HG03521 (cell line): ENCODE results near the gene CYP3A7.
"Not testable (repeated sequence)": the region's sequence is repeated elsewhere in the genome, so short reads cannot be mapped to it uniquely, and the experiment has no call there.

ENCODE experiments used
- ATAC-seq: cut with Tn5 transposase; IDR thresholded peaks from one replicate; pipeline ENCODE4 v1.9.1; 2021; ENCODE audit warnings: mild to moderate bottlenecking, moderate library complexity; ENCODE audit not compliant: unreplicated experiment

CYP3A7 gene

GRCh38 chr7:99734987-99735386 is at the start of gene CYP3A7:
Gene CYP3A7 (minus strand): TSS chr7:99735196. CDS start chr7:99735093, 103 bp downstream.
- ATAC-seq: no peak

GRCh38 chr7:99784007-99784406 is 49.0 kb upstream of the CYP3A7 start, which contains the start of gene CYP3A4:
Gene CYP3A4 (minus strand): TSS chr7:99784184. CDS start chr7:99784081, 103 bp downstream.
- no peak for ATAC-seq

- no peak for ATAC-seq
These were observed 47.3 kb upstream of the CYP3A7 start for GRCh38 chr7:99782012-99782953.

- ATAC-seq: no peak
These were observed 45.6 kb upstream of the CYP3A7 start for GRCh38 chr7:99780588-99780987.

- ATAC-seq: no peak
These were observed 45.0 kb upstream of the CYP3A7 start for GRCh38 chr7:99779949-99780348.

GRCh38 chr7:99778880-99779279 is 43.9 kb upstream of the CYP3A7 start:
- ATAC-seq: no peak

GRCh38 chr7:99773395-99773794 is 38.4 kb upstream of the CYP3A7 start:
- ATAC-seq: not testable (repeated sequence)

GRCh38 chr7:99772565-99772964 is 37.6 kb upstream of the CYP3A7 start:
- no peak for ATAC-seq

- not testable (repeated sequence) for ATAC-seq
These were observed 34.5 kb upstream of the CYP3A7 start for GRCh38 chr7:99769494-99769893.

GRCh38 chr7:99768471-99768870 is 33.5 kb upstream of the CYP3A7 start:
- ATAC-seq: no peak

GRCh38 chr7:99767662-99768061 is 32.7 kb upstream of the CYP3A7 start:
- ATAC-seq: peak; percentile 67

DNA sequence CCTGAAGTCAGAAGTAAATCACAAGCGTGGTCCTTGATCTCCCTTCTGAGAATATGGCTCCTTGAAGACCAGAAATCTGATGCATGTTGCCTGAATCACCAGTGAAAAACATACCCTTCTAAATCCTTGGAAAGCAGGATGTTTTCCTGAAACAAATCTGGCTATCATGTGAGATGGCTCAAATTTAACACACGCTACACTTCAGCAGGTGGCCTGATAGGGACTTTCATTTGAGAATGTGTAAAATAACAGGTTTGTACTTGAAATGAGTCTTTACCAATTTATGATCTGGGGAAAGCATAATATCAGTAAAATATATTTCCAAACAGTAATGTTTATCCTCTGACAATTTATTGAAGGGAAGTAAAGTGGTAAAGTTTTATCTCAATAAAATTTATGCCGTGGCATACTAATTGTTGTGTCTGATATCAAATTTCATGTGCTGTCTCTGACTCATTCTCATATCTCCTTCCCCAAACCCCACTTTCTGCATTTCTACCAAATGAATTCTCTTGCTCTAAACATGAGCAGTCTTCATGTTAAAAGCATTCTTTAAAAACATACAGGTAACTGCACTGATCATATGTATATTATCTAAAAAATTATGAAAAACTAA is 31.6 kb upstream of the CYP3A7 start:
- ATAC-seq: no peak

- ATAC-seq: no peak
These were observed 29.5 kb upstream of the CYP3A7 start for GRCh38 chr7:99764478-99764877.

DNA sequence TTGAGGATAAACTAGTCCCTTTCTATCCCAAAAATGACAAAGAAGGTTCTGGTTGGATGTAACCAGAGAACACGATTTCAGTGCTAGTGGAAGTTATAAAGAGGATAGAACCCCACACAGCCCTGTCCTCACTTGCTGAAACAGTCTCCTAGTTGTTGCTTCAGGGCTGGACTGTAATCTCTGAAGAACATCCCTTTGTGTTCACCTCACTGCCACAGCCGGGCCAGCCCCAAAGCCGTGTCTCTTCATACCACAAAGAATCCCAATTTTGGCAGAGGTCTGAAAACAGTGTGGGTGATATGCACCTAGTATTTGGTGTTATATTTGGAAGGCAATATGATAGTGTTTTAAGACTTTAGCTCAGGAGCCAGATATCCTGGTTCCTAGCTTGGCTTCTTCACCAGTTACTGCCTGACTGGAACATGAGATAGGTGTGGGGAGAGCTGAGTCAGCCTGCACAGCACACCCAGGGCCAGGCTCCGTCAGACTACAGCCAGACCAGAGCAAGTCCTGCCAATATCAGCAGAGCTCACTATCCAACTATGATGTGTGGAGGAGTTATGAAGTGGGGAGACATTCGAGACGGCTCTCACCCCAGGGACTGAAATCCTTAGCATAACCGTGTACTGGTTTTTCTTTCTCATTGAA is 27.8 kb upstream of the CYP3A7 start:
- no peak for ATAC-seq

DNA sequence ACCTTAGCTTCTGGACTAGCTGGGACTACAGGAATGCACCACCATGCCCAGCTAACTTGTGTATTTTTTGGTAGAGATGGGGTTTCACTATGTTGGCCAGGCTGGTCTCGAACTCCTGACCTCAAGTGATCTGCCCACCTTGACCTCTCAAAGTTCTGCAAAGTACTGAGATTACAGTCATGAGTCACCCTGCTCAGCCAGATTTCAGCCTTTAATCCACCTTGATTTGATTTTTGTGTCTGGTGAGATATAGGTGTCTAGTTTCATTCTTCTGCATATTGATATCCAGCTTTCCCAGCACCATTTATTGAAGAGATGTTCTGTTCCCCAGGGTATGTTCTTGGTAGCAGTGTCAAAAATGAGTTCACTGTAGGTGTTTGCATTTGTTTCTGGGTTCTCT is 20.1 kb upstream of the CYP3A7 start:
- ATAC-seq: no peak

DNA sequence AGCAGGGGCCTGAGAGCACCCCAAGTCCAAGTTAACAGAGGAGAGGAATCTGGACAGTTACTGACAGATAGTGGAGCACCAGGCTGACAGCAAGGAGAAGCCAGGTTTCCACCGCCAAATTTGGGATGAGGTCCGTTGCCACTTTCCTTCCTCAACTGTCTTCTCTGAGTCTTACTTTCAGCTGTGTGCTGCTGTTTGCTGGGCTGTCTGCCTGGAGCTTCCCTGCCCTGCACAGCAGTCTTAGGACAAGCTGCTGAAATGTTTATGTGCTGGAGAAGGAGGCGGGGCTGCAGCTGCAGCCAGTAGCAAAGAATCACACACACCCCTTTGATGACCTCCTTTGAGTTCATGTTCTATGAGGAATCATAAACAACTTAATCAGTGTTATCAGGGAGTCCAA is 17.4 kb upstream of the CYP3A7 start:
- no peak for ATAC-seq

DNA sequence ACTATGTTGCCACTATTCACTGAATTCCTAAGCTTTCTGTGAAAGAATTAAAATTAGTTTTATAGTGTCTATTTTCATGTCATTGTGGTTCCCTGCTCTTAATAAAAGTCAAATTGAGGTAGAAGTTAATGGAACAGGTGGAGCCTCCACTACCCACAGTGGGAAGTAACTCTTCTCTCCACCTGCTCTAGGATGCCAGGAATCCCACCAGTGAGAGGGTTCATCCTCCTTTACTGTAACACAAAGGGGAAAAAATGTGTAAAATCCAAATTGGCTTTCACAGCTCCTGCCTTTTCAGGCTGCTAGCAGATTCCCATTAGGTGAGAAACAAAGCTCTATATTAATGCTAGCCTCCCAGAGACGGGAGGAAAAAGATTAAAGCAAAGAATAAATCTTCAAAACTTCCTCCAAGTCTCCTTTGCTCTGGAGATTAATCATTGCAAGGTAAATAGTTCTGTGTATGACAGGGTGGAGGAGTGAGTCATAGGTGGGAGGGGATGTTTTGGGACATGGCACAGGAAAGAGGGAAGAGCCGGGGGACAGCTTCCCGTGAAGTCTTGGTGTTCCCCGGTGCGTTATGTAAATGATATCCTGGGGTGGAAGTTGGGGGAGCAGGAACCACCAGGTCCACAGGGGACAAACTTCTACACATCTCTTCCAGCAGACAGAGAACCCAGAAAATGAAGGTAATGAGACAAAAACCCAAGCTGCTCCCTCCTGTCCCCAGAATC is 16.5 kb upstream of the CYP3A7 start:
- ATAC-seq: not testable (repeated sequence)

- ATAC-seq: no peak
These were observed 14.0 kb upstream of the CYP3A7 start for GRCh38 chr7:99748846-99749579.

DNA sequence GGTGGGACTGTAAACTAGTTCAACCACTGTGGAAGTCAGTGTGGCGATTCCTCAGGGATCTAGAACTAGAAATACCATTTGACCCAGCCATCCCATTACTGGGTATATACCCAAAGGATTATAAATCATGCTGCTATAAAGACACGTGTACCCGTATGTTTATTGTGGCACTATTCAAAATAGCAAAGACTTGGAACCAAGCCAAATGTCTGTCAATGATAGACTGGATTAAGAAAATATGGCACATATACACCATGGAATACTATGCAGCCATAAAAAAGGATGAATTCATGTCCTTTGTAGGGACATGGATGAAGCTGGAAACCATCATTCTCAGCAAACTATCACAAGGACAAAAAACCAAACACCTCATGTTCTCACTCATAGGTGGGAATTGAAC is 11.9 kb upstream of the CYP3A7 start:
- ATAC-seq: not testable (repeated sequence)

DNA sequence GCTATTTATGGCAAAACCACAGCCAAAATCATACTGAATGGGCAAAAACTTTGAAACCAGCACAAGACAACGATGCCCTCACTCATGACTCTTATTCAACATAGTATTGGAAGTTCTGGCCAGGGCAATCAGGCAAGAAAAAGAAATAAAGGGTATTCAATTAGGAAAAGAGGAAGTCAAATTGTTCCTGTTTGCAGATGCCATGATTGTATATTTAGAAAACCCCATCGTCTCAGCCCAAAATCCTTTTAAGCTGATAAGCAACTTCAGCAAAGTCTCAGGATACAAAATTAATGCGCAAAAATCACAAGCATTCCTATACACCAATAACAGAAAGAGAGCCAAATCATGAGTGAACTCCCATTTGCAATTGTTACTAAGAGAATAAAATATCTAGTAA is 10.4 kb upstream of the CYP3A7 start:
- not testable (repeated sequence) for ATAC-seq
